ENCODE results near the gene HS1BP3. TPM values are rescaled to one million over a fixed set of nuclear protein-coding genes. Genes with fewer than 3 reads are reported as not detected.

Gene HS1BP3
- total RNA-seq, 1 donor: 25.9 TPM

- no peak for TF ChIP-seq CTCF (IDR thresholded peaks at IDR 0.05; ENCODE audit: insufficient read depth, low read depth, low read length)
Measured at GRCh38 chr2:20674309-20674965, 23.5 kb upstream of the HS1BP3 start.

GRCh38 chr2:20673686-20674308, 22.9 kb upstream of the HS1BP3 start:
- H3K4me3 ChIP-seq (ENCODE audit: low read depth, low read length): no peak overlapping the region
- no peak for DNase-seq (ENCODE audit: low read depth)
- no peak for TF ChIP-seq CTCF (IDR thresholded peaks at IDR 0.05; ENCODE audit: insufficient read depth, low read depth, low read length)

More at GRCh38 chr2:20674309-20674965, 23.5 kb upstream of the HS1BP3 start:
- no peak overlapping the region for H3K4me3 ChIP-seq (ENCODE audit: low read depth, low read length)
- no peak for DNase-seq (ENCODE audit: low read depth)

GRCh38 chr2:20672201-20672951, 21.5 kb upstream of the HS1BP3 start:
- H3K4me3 ChIP-seq (ENCODE audit: low read depth, low read length): no peak overlapping the region
- DNase-seq (ENCODE audit: low read depth): no peak
- TF ChIP-seq CTCF (IDR thresholded peaks at IDR 0.05; ENCODE audit: insufficient read depth, low read depth, low read length): no peak

GRCh38 chr2:20671736-20672080, 20.8 kb upstream of the HS1BP3 start:
- no peak overlapping the region for H3K4me3 ChIP-seq (ENCODE audit: low read depth, low read length)
- no peak for TF ChIP-seq CTCF (IDR thresholded peaks at IDR 0.05; ENCODE audit: insufficient read depth, low read depth, low read length)
- no peak for DNase-seq (ENCODE audit: low read depth)

GRCh38 chr2:20671036-20671735, 20.3 kb upstream of the HS1BP3 start:
- no peak for DNase-seq (ENCODE audit: low read depth)
- H3K4me3 ChIP-seq (ENCODE audit: low read depth, low read length): no peak overlapping the region
- TF ChIP-seq CTCF (IDR thresholded peaks at IDR 0.05; ENCODE audit: insufficient read depth, low read depth, low read length): no peak

- no peak for DNase-seq (ENCODE audit: low read depth)
- TF ChIP-seq CTCF (IDR thresholded peaks at IDR 0.05; ENCODE audit: insufficient read depth, low read depth, low read length): no peak
- H3K4me3 ChIP-seq (ENCODE audit: low read depth, low read length): no peak overlapping the region
Measured at GRCh38 chr2:20670315-20671035, 19.6 kb upstream of the HS1BP3 start.
